ENCODE measurements around the gene CDCA8.

GRCh38 chr1:37724575-37724974 is 32.3 kb downstream of the CDCA8 start:
- no peak for TF ChIP-seq CTCF (IDR thresholded peaks at IDR 0.05)
- no peak for TF ChIP-seq POLR2A (IDR thresholded peaks at IDR 0.05)

Data from uterus (tissue), 2 donors.